Neural progenitor cell (in vitro differentiated cells): Measurements from ENCODE around the gene FZD10.

Source experiments
- CTCF ChIP-seq: fragments of 200-600 bp; sonication (generic); IDR thresholded peaks from 2 replicates; pipeline ENCODE4 v1.5.1; 2017; ENCODE audit warnings: antibody characterized with exemption, mild to moderate bottlenecking
- EZH2phosphoT487 ChIP-seq: fragments of 200-600 bp; sonication (generic); IDR thresholded peaks from 2 replicates; pipeline ENCODE4 v1.6.1; 2017; ENCODE audit warnings: antibody characterized with exemption

- no peak for TF ChIP-seq CTCF
- no peak for TF ChIP-seq EZH2phosphoT487
These were observed 19.5 kb upstream of the FZD10 start for GRCh38 chr12:130142736-130143135.
